ENCODE data around the gene KRABD2.
"Not testable (repeated sequence)": the region's sequence is repeated elsewhere in the genome, so short reads cannot be mapped to it uniquely, and the experiment has no call there.

KRABD2 gene

DNA sequence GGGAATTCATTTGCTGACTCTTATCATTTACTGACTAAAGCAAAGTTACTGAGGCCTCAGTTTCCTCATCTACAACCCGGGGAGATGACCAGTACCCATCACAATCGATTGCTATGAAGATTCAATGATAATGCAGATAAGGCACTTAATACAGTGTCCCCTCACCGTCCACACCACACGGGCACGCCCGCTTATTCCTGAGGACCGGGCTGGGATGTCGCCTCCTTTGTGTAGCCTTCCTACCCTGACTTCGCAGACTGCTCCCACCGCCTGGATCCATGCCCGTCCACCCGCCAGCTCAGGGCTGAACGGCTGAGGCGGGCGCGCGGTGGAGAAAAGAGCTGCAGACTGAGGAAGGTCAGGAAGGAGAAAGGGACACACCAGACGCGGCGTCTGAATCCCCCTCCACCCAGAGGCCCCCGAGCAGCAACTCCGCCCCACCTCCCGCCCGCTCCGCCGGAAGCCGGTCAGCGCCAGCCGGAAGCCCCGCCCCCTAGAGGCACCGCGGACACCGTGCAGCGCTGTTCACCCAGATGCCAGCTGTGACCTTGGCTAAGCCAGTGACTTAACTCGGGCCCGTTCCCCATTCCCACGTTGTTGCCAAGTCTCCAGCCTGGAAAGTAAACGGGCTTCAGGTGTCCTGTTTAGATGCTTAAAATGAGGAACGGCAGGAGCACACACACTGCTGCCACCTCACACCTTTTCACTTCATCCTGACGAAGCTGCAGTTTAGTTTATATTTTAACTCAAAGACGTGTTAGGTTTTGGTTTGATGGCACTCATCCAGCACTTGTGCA lies at the start of gene KRABD2:
TSS of gene KRABD2 (minus strand) at position 434 of the 797 bp plus-strand sequence.
- DNase-seq: peak; percentile 84

DNA sequence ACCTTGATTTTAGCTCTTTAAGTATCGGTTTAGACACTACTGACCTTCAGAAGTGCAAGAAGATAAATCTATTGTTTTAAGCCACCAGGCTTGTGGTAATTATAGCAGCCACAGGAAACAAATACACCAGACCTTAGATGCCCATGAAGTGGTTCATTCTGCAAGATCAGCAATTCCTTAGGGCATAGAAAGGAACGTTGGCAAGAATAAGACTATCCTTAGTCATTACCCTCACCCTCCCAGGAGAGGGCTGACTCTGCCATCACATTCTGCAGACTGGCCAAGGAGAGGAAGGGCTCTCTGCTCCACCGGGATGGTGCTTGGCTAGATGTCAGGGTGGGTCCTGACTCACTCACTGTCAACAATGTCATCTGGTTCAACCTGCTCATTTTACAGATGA lies 45.1 kb upstream of the KRABD2 start:
- no peak for DNase-seq

- DNase-seq: peak; percentile 7
Observed at GRCh38 chr17:8420041-8420934, 43.8 kb upstream of the KRABD2 start.

DNA sequence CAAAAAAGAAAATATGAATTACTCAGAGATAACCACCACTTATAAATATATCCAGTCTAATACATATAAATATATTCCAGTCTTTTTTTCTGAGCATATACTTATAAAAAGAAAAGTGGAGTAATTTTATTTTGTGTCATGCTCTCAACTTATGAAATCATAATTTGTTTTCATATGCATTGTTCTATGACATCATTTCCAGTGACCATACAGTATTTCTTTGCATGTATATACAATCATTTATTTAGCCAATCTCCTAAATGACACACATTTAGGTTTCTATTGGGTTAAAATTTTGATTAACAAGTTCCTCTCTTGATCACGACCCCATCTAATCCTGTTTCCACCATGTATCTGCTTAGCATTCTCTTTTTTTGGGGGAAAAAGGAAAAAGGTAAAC lies 42.8 kb upstream of the KRABD2 start:
- DNase-seq: no peak

GRCh38 chr17:8418471-8418870 lies 42.0 kb upstream of the KRABD2 start:
- DNase-seq: no peak

GRCh38 chr17:8417806-8418205 lies 41.3 kb upstream of the KRABD2 start:
- no peak for DNase-seq

- no peak for DNase-seq
Observed at GRCh38 chr17:8413938-8414337, 37.4 kb upstream of the KRABD2 start.

GRCh38 chr17:8413328-8413727 lies 36.8 kb upstream of the KRABD2 start:
- no peak for DNase-seq

DNA sequence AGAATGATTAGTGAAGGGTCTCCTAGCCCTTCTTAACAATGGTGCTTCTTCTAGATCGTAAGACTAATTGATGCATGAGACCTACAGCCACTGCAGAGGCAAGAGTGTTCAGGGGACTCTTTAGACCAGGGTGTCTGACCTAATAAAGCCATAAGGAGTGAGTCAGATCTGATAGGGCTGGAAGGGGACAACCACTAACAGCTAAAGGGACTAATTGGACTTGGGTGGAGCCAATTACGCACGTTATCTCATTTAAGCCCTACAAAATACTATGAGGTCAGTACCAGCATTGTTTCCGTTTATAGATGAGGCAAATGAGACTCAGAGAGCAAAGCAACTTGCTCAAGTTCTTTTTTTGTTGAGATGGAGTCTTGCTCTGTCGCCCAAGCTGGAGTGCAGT lies 35.6 kb upstream of the KRABD2 start:
- DNase-seq: no peak

DNA sequence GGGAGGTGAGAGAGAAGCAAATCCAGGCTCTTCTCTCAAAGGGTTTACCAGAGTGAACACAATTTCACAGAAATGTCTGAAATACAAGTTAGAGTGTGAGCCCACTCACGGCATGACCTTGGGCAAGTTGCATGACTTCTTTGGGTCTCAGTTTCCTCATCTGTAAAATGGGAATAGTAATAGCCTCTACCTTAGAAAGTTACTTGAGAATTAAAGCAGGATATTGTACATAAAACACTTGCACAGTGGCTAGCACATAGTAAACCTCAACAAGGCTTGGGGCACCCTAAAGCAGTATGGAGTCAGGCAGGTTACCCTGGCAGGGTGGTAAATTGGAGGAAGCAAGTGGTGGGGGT lies 34.4 kb upstream of the KRABD2 start:
- DNase-seq: no peak

DNA sequence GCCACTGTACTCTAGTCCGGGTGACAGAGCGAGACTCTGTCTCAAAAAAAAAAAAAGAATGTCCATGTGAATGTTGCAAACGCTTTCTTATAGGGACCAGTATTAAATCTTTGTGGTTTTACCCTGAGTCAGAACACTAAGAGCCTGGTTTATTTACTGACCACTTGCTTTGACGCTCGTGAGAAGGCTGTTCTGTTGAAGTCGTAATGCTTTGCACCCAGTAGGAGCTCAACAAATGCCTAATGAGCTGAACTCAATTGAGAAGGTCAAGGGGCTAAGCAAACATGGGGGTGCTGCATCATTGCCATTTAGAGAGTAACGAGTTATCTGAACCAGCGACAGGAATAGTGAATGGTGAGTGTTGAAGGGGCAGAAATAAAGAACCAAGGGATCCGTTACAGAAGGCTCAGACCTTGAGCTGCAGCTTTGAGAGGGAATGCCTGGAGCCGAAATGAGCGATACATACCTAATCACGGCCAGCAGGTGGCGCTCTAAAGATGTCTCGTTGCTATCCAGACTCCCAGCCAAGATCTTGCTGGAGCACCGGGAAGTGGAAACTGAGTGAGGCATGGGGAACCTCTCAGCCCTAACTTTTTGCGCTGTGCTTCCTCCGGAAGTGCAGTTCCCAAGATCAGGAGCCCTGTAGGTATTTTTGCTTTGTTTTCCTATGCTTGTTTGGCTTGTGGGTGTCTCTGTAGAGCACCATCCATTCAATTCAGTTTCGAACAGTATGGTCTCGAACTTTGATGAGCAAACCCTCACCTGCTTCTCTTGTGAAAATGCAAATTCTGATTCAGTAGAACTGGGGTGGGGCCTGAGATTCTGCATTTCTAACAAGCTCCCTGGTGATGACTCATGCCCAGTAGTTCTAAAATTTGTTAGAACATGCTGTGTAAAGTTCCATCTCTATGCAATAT lies 33.7 kb upstream of the KRABD2 start:
- DNase-seq: peak; percentile 81

DNA sequence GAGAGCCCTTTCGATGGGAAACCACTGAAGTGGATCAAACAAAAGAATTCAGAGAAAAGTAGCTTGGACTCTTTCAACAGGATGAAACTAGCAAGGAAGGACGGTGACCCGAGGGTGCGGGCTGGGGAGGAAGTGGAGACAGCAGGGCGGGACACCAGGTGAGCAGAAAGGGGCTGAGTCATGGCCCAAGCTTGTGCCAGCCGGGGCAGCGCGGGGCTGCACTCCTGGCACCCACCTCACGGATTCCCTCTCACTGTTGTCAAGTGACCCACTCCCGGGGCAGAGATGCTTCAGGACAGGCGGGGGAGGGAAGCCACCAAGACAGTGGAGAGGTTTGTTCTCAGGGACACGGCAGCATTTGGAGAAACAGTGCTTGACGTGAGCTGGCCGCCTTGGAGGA lies 31.9 kb upstream of the KRABD2 start:
- no peak for DNase-seq

DNA sequence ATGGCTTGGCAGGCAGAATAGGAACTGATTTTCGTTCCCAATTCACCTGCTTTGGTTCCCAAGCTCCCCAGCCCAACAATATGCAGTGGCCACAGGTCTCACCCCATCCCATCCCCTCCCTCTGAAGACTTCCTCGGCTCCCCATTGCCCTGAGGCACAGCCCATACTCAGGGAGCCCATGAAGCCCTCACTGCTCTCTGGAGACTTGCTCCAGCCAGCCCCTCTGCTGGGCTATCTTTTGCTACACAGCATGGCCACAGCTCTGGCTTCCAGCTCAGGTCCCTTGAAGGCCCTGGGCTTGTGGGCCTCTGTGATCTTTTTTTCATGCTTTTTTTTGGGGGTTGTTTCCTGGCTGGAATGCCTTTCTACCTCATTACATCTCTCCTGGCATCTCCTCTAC lies 29.7 kb upstream of the KRABD2 start:
- DNase-seq: no peak

DNA sequence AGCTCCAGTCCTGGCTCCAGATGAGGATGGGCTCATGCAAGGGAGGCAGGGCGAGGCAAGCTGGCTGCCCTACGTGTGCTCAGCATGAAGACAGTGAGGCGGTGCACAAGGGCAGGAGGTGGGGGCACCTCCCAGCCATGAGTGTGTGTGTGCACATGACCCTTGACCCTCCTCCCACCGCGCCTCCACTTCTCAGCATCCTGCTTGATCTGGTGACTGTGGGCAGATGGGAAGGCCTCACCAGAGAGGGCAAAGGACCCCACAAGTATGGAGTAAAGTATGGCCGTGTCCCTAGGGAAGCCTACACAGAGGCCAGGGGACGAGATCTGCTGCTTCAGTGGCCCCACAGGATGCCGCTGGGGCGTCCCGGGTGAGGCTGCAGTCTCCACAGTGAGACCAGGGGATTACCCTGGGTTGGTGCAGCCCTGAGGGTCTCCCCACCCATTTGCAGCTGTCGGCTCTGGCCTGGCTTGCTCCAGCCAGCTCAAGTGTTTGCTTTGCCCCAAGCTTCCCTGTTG lies 29.1 kb upstream of the KRABD2 start:
- no peak for DNase-seq

DNA sequence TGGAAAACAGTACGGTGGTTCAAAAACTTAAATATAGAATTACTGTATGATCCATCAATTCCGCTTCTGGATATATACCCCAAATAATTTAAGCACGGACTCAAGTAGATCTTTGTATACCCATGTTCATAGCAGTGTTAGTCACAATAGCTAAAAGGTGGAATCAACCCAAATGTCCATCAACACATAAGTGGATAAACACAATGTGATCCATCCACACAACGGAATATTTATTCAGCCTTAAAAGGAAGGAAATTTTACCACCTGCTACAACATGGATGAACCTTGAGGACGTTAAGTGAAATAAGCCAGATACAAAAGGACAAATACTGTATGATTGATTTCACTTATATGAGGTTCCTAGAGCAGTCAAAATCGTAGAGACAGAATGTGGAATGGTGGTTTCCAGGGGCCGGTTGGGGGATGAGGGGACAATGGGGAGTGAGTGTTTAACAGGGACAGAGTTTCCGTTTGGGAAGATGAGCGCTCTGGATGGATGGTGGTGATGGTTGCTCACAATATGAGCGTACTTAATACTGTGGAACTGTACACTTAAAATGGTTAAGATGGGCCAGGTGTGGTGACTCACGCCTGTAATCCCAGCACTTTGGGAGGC lies 26.5 kb upstream of the KRABD2 start:
- DNase-seq: no peak

DNA sequence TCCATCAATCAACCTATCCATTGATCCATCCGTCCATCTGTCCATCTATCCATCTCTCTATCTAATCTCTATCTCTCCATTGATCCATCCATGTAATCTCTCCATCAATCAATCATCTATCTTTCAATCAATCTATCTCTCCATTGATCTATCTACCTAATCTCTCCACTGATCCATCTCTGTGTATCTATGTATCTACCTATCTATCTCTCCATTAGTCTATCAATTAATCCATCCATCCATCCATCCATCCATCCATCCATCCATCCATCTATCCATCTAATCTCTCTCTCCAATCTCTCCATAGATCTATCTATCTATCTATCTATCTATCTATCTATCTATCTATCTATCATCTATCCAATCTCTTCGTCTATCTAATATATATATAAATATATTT lies 24.6 kb upstream of the KRABD2 start:
- no peak for DNase-seq

DNA sequence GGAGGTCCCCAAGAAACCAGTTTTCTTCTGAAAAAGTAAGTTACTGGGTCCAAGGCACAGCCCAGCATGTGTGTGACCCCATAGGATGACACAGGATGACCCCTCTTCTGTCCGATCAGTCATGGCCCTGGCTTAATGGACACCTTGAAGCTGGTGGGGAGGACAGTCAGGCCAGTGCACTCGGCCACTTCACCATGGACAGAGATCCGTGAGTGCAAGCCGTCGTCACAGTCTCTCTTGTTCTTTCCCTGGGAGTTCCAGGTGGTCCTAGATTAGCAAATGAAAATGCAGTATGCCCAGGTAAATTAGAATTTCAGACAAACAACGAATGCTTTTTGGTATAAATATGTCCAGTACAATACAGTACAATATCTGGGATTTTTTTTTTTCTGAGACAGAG lies 22.5 kb upstream of the KRABD2 start:
- DNase-seq: no peak

DNA sequence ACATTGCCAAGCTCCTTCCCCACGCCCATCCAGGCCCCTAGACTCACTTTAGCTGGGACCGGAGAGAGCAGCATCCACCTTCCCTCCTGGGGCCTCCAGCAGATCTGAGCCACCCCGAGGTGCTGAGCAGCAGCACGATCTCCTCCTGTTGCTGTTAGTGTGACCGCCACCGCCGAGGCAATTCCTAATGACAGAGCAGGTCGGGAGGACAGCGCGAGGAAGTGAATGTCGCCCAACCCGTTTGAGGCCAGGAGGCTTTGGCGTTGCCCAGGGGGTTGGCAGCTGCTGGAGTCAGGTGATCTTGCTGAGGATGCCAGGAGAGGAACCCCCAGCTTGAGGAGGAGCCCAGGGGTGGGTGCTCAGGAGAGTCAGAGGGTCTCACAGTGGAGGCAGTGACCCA lies 21.1 kb upstream of the KRABD2 start, which contains the start of gene RNF222:
TSS of gene RNF222 (minus strand) at position 192 of the 400 bp plus-strand sequence. CDS start 4,366 bp downstream, outside the sequence.
- DNase-seq: no peak

DNA sequence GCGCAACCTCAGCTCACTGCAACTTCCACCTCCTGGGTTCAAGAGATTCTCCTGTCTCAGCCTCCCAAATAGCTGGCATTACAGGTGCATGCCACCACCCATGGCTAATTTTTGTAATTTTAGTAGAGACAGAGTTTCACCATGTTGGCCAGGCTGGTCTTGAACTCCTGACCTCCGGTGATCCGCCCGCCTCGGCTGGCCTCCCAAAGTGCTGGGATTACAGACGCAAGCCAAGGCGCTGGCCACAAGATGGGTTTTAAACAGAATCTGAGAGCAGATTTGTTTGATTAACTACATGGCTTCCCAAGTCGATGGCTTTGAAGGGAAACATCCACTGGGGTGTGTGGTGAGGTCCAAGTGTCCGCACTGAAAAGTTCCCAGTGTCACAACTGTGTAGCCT lies 18.0 kb upstream of the KRABD2 start:
- not testable (repeated sequence) for DNase-seq

GRCh38 chr17:8393470-8394231 lies 17.1 kb upstream of the KRABD2 start:
- no peak for DNase-seq

DNA sequence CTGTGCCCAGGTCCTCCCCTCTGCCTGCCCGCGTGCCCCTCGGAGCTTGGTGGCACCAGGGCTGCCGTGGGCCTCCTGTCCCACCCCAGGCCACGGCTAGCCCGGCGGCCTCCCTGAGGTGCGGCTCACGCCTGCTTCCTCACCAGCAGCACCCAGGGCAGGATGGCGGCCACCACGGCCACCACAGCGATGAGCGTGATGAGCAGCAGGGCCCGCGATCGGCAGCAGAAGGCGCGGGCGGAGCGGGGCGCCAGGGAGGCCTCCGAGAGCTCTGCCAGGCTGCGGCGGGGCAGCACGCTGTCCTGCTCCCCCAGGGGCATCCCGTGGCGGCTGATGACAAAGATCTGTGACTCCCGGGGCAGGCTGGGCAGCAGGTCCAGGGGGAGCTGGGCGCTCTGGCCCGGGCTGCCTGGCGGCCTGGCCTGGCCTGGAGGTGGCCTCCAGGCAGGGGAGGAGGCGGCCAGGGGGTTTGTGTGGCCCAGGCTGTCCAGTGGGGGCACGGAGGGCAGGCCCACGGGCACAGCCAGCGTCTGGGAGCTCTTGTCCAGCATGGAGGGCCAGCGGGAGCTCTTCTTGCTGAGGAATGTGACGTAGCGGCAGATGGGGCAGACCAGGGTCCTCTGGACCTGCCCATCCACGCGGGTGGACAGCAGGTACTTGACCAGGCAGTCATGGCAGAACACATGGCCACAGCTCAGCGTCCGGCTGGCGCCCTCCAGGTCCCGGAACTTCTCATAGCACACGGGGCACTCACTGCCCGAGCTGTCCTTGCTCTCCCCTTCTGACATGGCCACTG lies 16.4 kb upstream of the KRABD2 start:
- no peak for DNase-seq
